ENCODE data around the gene PERM1. TPM values are rescaled to one million over a fixed set of nuclear protein-coding genes. Genes with fewer than 3 reads are reported as not detected.
A peak's percentile ranks its signal among the peaks of the same experiment; 100 is the strongest.

Gene PERM1
- total and polyA plus RNA-seq, 9 of the 15 experiments (the other 6 are each of a cell fraction or from before 2014, with no cell fraction given), result not detected

DNA sequence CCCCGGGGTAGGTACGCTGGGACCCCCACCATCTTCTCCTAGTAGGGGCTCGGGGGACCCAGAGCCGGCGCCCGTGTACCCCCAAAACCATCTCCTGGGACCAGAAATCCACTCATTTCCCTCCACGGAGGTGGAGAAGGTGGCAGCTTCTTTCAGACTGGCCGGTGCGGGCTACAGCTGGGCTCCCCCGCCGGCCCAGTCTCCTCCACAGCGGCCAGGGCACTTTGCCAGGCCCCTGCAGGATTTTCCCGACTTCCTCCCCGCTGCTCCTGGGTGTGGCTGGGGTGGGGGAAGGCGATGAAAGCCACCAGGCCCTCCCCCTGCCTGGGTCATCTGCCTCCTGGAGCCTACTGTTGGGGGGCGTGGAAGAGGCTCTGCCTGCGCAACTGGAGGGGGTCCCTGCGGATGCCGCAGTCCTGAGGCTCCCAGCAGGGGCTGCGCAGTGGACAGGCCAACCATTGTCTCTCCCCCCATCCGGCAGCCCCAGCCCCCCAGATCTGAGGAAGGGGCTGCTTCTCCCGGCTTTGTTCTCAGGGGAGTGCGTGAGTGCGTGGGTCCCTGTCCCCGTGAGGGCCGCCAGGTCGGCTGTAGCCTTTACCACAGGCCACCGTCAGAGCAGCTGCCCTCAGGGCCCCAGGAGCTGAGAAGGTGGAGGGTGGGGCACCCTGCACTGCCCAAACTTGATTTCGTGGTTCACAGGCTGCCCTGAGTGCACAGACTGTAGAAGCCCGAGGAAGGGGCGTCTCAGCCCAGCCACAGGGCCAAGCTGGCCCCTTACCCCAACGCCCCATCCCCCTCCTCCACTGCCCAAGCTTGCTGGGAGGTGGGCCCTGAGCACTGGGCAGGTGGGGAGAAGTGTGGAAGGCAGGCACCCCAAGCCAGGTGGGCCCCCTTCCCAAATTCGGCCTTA lies 39.4 kb upstream of the PERM1 start (continued):
- TF ChIP-seq, protein P1, sequence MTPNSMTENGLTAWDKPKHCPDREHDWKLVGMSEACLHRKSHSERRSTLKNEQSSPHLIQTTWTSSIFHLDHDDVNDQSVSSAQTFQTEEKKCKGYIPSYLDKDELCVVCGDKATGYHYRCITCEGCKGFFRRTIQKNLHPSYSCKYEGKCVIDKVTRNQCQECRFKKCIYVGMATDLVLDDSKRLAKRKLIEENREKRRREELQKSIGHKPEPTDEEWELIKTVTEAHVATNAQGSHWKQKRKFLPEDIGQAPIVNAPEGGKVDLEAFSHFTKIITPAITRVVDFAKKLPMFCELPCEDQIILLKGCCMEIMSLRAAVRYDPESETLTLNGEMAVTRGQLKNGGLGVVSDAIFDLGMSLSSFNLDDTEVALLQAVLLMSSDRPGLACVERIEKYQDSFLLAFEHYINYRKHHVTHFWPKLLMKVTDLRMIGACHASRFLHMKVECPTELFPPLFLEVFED (CRISPR knock-in tag; conservative IDR thresholded peaks at IDR 0.05), result no peak
- TF ChIP-seq, protein P2, sequence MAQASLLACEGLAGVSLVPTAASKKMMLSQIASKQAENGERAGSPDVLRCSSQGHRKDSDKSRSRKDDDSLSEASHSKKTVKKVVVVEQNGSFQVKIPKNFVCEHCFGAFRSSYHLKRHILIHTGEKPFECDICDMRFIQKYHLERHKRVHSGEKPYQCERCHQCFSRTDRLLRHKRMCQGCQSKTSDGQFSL (CRISPR knock-in tag; IDR thresholded peaks at IDR 0.05), result 0 out of 2 replicates have a peak, but pooled peaks have one; percentile 3
- TF ChIP-seq, protein P2 (tag; IDR thresholded peaks at IDR 0.05), result no peak; a peak in 1 of 4 replicates
- TF ChIP-seq RAD51 (IDR thresholded peaks at IDR 0.05; ENCODE audit: borderline replicate concordance, low read depth) (no peak), ZNF41 (CRISPR knock-in tag; conservative IDR thresholded peaks at IDR 0.05) (no peak), RB1 (IDR thresholded peaks at IDR 0.05; ENCODE audit: low read depth) (0 out of 2 replicates have a peak, but pooled peaks have one; percentile 39), DACH1 (IDR thresholded peaks at IDR 0.05; ENCODE audit: partially characterized antibody) (peak; percentile 58), TBL1XR1 (IDR thresholded peaks at IDR 0.05; ENCODE audit: low read length in 2 of 2) (peak in 1 of 2 experiments; percentile 24; a peak in 1 of 4 replicates), CHD4 (IDR thresholded peaks at IDR 0.05; ENCODE audit: insufficient read depth, insufficient replicate concordance, low read depth, low read length, poor library complexity, severe bottlenecking) (no peak), EP300 (IDR thresholded peaks at IDR 0.05; ENCODE audit: low read length) (peak; percentile 30), ARID1B (IDR thresholded peaks at IDR 0.05) (peak; percentile 31; the same call in 1 of the 2 replicates), CTBP1 (IDR thresholded peaks at IDR 0.05; ENCODE audit: borderline replicate concordance) (peak; percentile 73), ATF7 (IDR thresholded peaks at IDR 0.05) (peak; percentile 24; the same call in 1 of the 2 replicates), MEIS2 (IDR thresholded peaks at IDR 0.05; ENCODE audit: partially characterized antibody) (peak; percentile 83), POLR2G (IDR thresholded peaks at IDR 0.05; ENCODE audit: low read depth, low read length) (peak; percentile 60), ERF (CRISPR knock-in tag; IDR thresholded peaks at IDR 0.05) (0 out of 2 replicates have a peak, but pooled peaks have one; percentile 53), PHF8 (IDR thresholded peaks at IDR 0.05; ENCODE audit: borderline replicate concordance, low read length) (no peak; the same call in 1 of the 2 replicates), HDAC1 (IDR thresholded peaks at IDR 0.05) (peak in 1 of 2 experiments; percentile 31; a peak in 1 of 4 replicates), YY1 (IDR thresholded peaks at IDR 0.05; ENCODE audit: borderline replicate concordance in 1 of 3, control insufficient read depth in 1 of 3, extremely low read depth in 1 of 3, insufficient read depth in 3 of 3, insufficient read length in 1 of 3, insufficient replicate concordance in 2 of 3, low read depth in 1 of 3, low read length in 2 of 3) (peak in 1 of 3 experiments; percentile 13), ETV5 (CRISPR knock-in tag; IDR thresholded peaks at IDR 0.05; ENCODE audit: low read depth) (no peak)
- TF ChIP-seq, protein P3, sequence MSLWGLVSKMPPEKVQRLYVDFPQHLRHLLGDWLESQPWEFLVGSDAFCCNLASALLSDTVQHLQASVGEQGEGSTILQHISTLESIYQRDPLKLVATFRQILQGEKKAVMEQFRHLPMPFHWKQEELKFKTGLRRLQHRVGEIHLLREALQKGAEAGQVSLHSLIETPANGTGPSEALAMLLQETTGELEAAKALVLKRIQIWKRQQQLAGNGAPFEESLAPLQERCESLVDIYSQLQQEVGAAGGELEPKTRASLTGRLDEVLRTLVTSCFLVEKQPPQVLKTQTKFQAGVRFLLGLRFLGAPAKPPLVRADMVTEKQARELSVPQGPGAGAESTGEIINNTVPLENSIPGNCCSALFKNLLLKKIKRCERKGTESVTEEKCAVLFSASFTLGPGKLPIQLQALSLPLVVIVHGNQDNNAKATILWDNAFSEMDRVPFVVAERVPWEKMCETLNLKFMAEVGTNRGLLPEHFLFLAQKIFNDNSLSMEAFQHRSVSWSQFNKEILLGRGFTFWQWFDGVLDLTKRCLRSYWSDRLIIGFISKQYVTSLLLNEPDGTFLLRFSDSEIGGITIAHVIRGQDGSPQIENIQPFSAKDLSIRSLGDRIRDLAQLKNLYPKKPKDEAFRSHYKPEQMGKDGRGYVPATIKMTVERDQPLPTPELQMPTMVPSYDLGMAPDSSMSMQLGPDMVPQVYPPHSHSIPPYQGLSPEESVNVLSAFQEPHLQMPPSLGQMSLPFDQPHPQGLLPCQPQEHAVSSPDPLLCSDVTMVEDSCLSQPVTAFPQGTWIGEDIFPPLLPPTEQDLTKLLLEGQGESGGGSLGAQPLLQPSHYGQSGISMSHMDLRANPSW (CRISPR knock-in tag; IDR thresholded peaks at IDR 0.05), result 0 out of 2 replicates have a peak, but pooled peaks have one; percentile 38

Data from K562 (cell line).